ENCODE measurements around the gene ZNF821.

Gene ZNF821

GRCh38 chr16:71920658-71921057 is 36.7 kb upstream of the ZNF821 start:
- TF ChIP-seq, protein P1, sequence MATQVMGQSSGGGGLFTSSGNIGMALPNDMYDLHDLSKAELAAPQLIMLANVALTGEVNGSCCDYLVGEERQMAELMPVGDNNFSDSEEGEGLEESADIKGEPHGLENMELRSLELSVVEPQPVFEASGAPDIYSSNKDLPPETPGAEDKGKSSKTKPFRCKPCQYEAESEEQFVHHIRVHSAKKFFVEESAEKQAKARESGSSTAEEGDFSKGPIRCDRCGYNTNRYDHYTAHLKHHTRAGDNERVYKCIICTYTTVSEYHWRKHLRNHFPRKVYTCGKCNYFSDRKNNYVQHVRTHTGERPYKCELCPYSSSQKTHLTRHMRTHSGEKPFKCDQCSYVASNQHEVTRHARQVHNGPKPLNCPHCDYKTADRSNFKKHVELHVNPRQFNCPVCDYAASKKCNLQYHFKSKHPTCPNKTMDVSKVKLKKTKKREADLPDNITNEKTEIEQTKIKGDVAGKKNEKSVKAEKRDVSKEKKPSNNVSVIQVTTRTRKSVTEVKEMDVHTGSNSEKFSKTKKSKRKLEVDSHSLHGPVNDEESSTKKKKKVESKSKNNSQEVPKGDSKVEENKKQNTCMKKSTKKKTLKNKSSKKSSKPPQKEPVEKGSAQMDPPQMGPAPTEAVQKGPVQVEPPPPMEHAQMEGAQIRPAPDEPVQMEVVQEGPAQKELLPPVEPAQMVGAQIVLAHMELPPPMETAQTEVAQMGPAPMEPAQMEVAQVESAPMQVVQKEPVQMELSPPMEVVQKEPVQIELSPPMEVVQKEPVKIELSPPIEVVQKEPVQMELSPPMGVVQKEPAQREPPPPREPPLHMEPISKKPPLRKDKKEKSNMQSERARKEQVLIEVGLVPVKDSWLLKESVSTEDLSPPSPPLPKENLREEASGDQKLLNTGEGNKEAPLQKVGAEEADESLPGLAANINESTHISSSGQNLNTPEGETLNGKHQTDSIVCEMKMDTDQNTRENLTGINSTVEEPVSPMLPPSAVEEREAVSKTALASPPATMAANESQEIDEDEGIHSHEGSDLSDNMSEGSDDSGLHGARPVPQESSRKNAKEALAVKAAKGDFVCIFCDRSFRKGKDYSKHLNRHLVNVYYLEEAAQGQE (IDR thresholded peaks at IDR 0.05; ENCODE audit: insufficient read depth in 1 of 2, low read depth in 2 of 2, low read length in 2 of 2), result no peak
- TF ChIP-seq POLR2AphosphoS5 (IDR thresholded peaks at IDR 0.05; ENCODE audit: low read depth, low read length) (no peak), TAF1 (IDR thresholded peaks at IDR 0.05; ENCODE audit: borderline replicate concordance, insufficient read depth, low read length) (no peak), FOXP2 (optimal IDR thresholded peaks at IDR 0.05; ENCODE audit: borderline replicate concordance, extremely low read depth, extremely low read length, insufficient read depth) (no peak), SIN3A (IDR thresholded peaks at IDR 0.05; ENCODE audit: borderline replicate concordance, insufficient read depth, low read length) (no peak)

GRCh38 chr16:71919035-71919434 is 35.1 kb upstream of the ZNF821 start:
- TF ChIP-seq SIN3A (IDR thresholded peaks at IDR 0.05; ENCODE audit: borderline replicate concordance, insufficient read depth, low read length) (no peak), POLR2AphosphoS5 (IDR thresholded peaks at IDR 0.05; ENCODE audit: low read depth, low read length) (no peak), FOXP2 (optimal IDR thresholded peaks at IDR 0.05; ENCODE audit: borderline replicate concordance, extremely low read depth, extremely low read length, insufficient read depth) (no peak), TAF1 (IDR thresholded peaks at IDR 0.05; ENCODE audit: borderline replicate concordance, insufficient read depth, low read length) (no peak)
- TF ChIP-seq, protein P1 (IDR thresholded peaks at IDR 0.05; ENCODE audit: insufficient read depth in 1 of 2, low read depth in 2 of 2, low read length in 2 of 2), result no peak

- TF ChIP-seq, protein P1 (IDR thresholded peaks at IDR 0.05; ENCODE audit: insufficient read depth in 1 of 2, low read depth in 2 of 2, low read length in 2 of 2), result no peak
These were observed 33.9 kb upstream of the ZNF821 start for GRCh38 chr16:71917900-71918299.

GRCh38 chr16:71916397-71916920 is 32.5 kb upstream of the ZNF821 start:
- TF ChIP-seq POLR2AphosphoS5 (IDR thresholded peaks at IDR 0.05; ENCODE audit: low read depth, low read length) (no peak), SIN3A (IDR thresholded peaks at IDR 0.05; ENCODE audit: borderline replicate concordance, insufficient read depth, low read length) (no peak), FOXP2 (optimal IDR thresholded peaks at IDR 0.05; ENCODE audit: borderline replicate concordance, extremely low read depth, extremely low read length, insufficient read depth) (no peak), TAF1 (IDR thresholded peaks at IDR 0.05; ENCODE audit: borderline replicate concordance, insufficient read depth, low read length) (no peak)
- TF ChIP-seq, protein P1 (IDR thresholded peaks at IDR 0.05; ENCODE audit: insufficient read depth in 1 of 2, low read depth in 2 of 2, low read length in 2 of 2), result no peak

DNA sequence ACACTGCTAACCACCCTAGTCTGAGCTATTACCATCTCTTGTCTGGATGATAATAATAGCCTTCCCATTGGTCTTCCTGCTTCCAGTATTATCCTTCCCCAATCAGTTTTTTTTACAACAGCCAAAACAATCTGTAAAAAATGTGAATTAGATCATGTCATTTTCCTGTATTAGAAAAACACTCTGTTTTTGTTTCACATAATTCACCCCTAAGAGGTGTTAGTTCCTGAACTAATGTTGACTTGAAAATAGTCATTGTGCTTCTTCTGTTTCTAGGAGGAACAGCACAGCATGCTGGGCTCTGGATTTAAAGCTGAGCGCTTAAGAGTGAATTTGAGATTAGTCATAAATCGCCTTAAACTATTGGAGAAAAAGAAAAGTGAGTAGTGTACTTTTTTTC is 31.4 kb upstream of the ZNF821 start:
- no peak for TF ChIP-seq TAF1 (IDR thresholded peaks at IDR 0.05; ENCODE audit: borderline replicate concordance, insufficient read depth, low read length)
- TF ChIP-seq SIN3A (IDR thresholded peaks at IDR 0.05; ENCODE audit: borderline replicate concordance, insufficient read depth, low read length), result no peak
- no peak for TF ChIP-seq POLR2AphosphoS5 (IDR thresholded peaks at IDR 0.05; ENCODE audit: low read depth, low read length)
- no peak for TF ChIP-seq FOXP2 (optimal IDR thresholded peaks at IDR 0.05; ENCODE audit: borderline replicate concordance, extremely low read depth, extremely low read length, insufficient read depth)
- TF ChIP-seq, protein P1 (IDR thresholded peaks at IDR 0.05; ENCODE audit: insufficient read depth in 1 of 2, low read depth in 2 of 2, low read length in 2 of 2), result no peak
